Astrocyte of the cerebellum (primary cell): ENCODE results near the gene ACTN1.
"Not testable (repeated sequence)": the region's sequence is repeated elsewhere in the genome, so short reads cannot be mapped to it uniquely, and the experiment has no call there.

Source experiments
- DNase-seq: peaks from one replicate; pipeline ENCODE4 v3.0.0-alpha.2; 2011; ENCODE audit warnings: low read depth
- H3K4me3 ChIP-seq: 2 replicates; pipeline ENCODE4 v1.5.1; 2011; ENCODE audit warnings: mild to moderate bottlenecking, low read depth, low read length, moderate library complexity
- CTCF ChIP-seq: IDR thresholded peaks from 2 replicates; pipeline ENCODE4 v1.5.1; 2012; ENCODE audit warnings: low read length, low read depth, moderate library complexity, mild to moderate bottlenecking; ENCODE audit errors: missing control alignments
- in situ Hi-C: cut with HindIII; loops from 2 replicates; pipeline ENCODE4 v1.10.0; 2017; ENCODE audit warnings: low sequenced_read_pairs

The ACTN1 gene

GRCh38 chr14:68851078-68851477 is 128.0 kb downstream of the ACTN1 start:
- in situ Hi-C loops: no loop called here
- DNase-seq: no peak
- no peak for TF ChIP-seq CTCF
- no peak overlapping the region for H3K4me3 ChIP-seq

- in situ Hi-C loops: no loop called here
- DNase-seq: no peak
- no peak overlapping the region for H3K4me3 ChIP-seq
- TF ChIP-seq CTCF: no peak
Observed at GRCh38 chr14:68849416-68849815, 129.7 kb downstream of the ACTN1 start.

- no peak for TF ChIP-seq CTCF
- no peak overlapping the region for H3K4me3 ChIP-seq
- DNase-seq: no peak
- in situ Hi-C loops: no loop called here
Observed at GRCh38 chr14:68848253-68848652, 130.8 kb downstream of the ACTN1 start.

- in situ Hi-C loops, DNase-seq, H3K4me3 ChIP-seq: not testable (repeated sequence)
Observed at GRCh38 chr14:68847640-68848039, 131.5 kb downstream of the ACTN1 start.

- no peak for TF ChIP-seq CTCF
- in situ Hi-C loops: no loop called here
- no peak overlapping the region for H3K4me3 ChIP-seq
- DNase-seq: no peak
Observed at GRCh38 chr14:68846466-68846865, 132.6 kb downstream of the ACTN1 start.

- in situ Hi-C loops: no loop called here
- no peak for DNase-seq
- no peak for TF ChIP-seq CTCF
- no peak overlapping the region for H3K4me3 ChIP-seq
Observed at GRCh38 chr14:68844210-68844545, 134.9 kb downstream of the ACTN1 start.

GRCh38 chr14:68843471-68844209 is 135.5 kb downstream of the ACTN1 start:
- DNase-seq: peak; percentile 39
- peak; percentile 95 for TF ChIP-seq CTCF
- peak overlapping the region; percentile 8 for H3K4me3 ChIP-seq
- in situ Hi-C loops: no loop called here
